Left forelimb (tissue), 1 donor: Measurements from ENCODE around the gene KDM2A.
"Not testable (repeated sequence)": the region's sequence is repeated elsewhere in the genome, so short reads cannot be mapped to it uniquely, and the experiment has no call there.

Experiments
- DNase-seq: peaks from one replicate; pipeline ENCODE4 v3.0.0-alpha.2; 2018; ENCODE audit warnings: low spot score

KDM2A gene

GRCh38 chr11:67118181-67118766 lies 789 bp upstream of the KDM2A start:
- DNase-seq = no peak

- no peak for DNase-seq
These were observed 725 bp downstream of the KDM2A start for GRCh38 chr11:67119585-67120391.

- DNase-seq = no peak
These were observed 1.4 kb downstream of the KDM2A start for GRCh38 chr11:67120456-67120855.

- no peak for DNase-seq
These were observed 2.0 kb downstream of the KDM2A start for GRCh38 chr11:67120881-67121710.

GRCh38 chr11:67123801-67124200 lies 4.7 kb downstream of the KDM2A start:
- not testable (repeated sequence) for DNase-seq

- not testable (repeated sequence) for DNase-seq
These were observed 7.2 kb downstream of the KDM2A start for GRCh38 chr11:67126243-67126642.

- no peak for DNase-seq
These were observed 7.9 kb downstream of the KDM2A start for GRCh38 chr11:67126986-67127385.

- not testable (repeated sequence) for DNase-seq
These were observed 11.8 kb downstream of the KDM2A start for GRCh38 chr11:67130861-67131260.

GRCh38 chr11:67136156-67136555 lies 17.1 kb downstream of the KDM2A start:
- no peak for DNase-seq

- DNase-seq = no peak
These were observed 19.9 kb downstream of the KDM2A start for GRCh38 chr11:67138922-67139321.

GRCh38 chr11:67146516-67147226 lies 27.6 kb downstream of the KDM2A start:
- no peak for DNase-seq

GRCh38 chr11:67153971-67154370 lies 34.9 kb downstream of the KDM2A start:
- no peak for DNase-seq

- DNase-seq = no peak
These were observed 35.7 kb downstream of the KDM2A start for GRCh38 chr11:67154726-67155125.

GRCh38 chr11:67157691-67158090 lies 38.6 kb downstream of the KDM2A start:
- DNase-seq = no peak

GRCh38 chr11:67158221-67158620 lies 39.2 kb downstream of the KDM2A start:
- no peak for DNase-seq

- DNase-seq = no peak
These were observed 41.0 kb downstream of the KDM2A start for GRCh38 chr11:67160045-67160444.

GRCh38 chr11:67160872-67161783 lies 42.1 kb downstream of the KDM2A start:
- DNase-seq = no peak

GRCh38 chr11:67163006-67163405 lies 43.9 kb downstream of the KDM2A start:
- DNase-seq = no peak

- no peak for DNase-seq
These were observed 46.6 kb downstream of the KDM2A start for GRCh38 chr11:67165623-67166022.

GRCh38 chr11:67167091-67167490 lies 48.0 kb downstream of the KDM2A start:
- DNase-seq = no peak

- no peak for DNase-seq
These were observed 48.7 kb downstream of the KDM2A start for GRCh38 chr11:67167719-67168118.
